Measurements from ENCODE around the gene AGTR2.
"Not testable (repeated sequence)": the region's sequence is repeated elsewhere in the genome, so short reads cannot be mapped to it uniquely, and the experiment has no call there.

The AGTR2 gene, protein sequence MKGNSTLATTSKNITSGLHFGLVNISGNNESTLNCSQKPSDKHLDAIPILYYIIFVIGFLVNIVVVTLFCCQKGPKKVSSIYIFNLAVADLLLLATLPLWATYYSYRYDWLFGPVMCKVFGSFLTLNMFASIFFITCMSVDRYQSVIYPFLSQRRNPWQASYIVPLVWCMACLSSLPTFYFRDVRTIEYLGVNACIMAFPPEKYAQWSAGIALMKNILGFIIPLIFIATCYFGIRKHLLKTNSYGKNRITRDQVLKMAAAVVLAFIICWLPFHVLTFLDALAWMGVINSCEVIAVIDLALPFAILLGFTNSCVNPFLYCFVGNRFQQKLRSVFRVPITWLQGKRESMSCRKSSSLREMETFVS

DNA sequence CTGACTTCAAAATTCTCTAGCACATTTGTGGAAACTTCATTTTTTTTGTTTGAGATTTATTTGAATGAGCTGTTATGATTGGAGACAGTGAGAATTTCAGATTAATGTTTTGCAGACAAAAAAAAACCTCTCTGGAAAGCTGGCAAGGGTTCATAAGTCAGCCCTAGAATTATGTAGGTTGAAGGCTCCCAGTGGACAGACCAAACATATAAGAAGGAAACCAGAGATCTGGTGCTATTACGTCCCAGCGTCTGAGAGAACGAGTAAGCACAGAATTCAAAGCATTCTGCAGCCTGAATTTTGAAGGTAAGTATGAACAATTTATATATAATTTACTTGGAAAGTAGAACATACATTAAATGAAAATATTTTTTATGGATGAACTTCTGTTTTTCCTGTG lies at the start of gene AGTR2:
TSS of gene AGTR2 (plus strand) at position 234 of the 400 bp plus-strand sequence. CDS start 1,537 bp downstream, outside the sequence.
- DNase-seq: no peak

DNA sequence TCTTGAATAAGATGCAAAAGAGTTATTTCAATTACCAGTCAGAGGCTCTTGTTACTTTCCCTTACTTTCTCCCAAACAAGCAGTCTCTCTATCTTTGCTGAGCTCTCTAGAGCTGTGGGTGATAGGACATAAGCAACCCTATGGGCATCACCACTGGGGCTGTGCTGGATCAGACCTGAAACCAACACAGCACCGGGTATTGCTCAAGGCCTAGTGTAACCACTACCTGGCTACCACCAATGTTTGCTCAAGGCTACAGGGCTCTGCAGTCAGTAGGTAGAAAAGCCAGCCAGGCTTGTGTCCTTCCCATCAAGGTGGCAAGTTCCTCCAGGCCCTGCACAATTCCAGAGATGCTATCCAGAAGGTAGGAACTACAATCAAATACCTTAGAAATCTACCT lies 35.3 kb upstream of the AGTR2 start:
- no peak for DNase-seq

DNA sequence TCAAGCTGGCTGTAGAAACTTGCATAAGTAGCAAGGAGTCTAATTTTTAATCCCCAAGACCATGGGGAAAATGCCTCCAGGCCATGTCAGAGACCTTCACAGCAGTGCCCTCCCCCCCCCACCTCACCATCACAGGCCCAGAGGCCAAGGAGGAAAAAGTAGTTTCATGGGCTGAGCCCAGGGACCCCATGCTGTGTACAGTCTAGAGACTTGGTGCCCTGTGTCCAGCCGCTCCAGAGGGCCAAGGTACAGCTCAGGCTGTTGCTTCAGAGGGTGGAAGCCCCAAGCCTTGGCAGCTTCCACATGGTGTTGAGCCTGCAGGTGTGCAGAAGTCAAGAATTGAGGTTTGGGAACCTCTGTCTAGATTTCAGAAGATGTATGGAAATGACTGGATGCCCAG lies 29.3 kb upstream of the AGTR2 start:
- not testable (repeated sequence) for DNase-seq

DNA sequence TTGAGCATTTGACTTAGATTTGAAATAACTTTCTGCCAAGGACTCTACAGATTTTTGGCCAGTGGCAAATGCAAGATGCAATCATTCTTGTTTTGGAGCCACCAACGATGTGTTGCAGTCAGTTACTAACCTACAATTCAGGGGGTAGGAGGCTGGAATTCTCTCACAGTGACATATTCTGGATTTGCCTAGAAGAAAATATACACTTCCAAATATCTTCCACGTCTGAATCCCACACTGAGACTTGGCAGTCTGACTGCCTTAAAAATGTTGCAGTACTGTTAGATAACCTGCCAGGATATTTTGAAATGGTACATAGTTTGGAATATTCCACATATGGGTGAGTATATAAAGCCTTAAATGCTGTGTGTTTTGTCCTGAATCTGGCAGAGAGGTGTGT lies 27.6 kb upstream of the AGTR2 start:
- no peak for DNase-seq

DNA sequence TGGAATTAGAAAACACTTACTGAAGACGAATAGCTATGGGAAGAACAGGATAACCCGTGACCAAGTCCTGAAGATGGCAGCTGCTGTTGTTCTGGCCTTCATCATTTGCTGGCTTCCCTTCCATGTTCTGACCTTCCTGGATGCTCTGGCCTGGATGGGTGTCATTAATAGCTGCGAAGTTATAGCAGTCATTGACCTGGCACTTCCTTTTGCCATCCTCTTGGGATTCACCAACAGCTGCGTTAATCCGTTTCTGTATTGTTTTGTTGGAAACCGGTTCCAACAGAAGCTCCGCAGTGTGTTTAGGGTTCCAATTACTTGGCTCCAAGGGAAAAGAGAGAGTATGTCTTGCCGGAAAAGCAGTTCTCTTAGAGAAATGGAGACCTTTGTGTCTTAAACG lies 2.4 kb downstream of the AGTR2 start:
- DNase-seq: no peak

DNA sequence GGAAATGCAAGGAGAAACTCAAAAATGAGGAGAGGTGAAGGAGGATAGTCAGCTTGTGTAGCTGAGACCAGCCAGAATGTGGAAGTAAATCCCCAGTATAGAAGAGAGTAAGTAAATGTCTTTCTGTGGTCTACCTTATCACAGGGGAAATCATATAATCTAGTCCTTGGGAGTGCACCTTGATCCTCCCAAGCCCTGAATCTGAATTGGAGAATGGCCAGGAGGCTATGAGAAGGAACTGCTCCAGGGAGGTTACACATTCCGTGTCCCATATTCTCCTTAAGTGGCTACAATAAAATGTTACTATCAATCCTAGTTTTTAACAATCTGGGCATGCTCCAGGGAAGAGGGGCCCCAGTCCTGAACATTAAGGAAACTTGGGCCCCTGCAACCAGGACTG lies 10.8 kb downstream of the AGTR2 start:
- DNase-seq: no peak

DNA sequence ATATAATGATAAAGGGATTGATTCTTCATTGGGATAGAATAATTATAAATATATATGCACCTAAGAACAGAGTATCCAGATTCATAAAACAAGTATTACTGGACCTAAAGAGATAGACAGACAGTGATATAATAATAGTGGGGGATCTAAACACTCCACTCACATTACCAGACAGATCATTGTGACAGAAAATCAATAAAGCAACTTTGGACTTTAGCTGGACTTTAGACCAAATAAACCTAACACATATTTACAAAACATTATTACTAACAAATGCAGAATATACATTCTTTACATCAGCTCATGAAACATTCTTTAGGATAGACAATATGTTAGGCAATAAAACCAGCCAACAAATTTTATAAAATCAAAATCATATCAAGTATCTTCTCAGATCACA lies 14.6 kb downstream of the AGTR2 start:
- no peak for DNase-seq

DNA sequence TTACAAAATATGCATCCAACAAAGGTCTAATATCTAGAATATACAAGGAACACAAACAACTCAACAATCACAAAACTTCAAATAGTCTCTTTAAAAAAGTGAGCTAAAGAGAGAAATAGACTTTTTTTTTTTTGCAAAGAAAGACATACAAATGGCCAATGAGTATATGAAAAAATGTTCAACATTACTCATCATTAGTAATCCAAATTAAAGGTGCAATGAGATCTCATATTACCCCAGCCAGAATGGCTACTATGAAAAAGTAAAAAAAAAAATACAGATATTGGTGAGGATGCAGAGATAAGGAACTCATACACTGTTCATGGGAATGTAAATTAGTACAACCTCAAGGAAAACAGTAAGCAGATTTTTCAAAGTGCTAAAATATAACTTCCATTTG lies 24.1 kb downstream of the AGTR2 start:
- DNase-seq: no peak

DNA sequence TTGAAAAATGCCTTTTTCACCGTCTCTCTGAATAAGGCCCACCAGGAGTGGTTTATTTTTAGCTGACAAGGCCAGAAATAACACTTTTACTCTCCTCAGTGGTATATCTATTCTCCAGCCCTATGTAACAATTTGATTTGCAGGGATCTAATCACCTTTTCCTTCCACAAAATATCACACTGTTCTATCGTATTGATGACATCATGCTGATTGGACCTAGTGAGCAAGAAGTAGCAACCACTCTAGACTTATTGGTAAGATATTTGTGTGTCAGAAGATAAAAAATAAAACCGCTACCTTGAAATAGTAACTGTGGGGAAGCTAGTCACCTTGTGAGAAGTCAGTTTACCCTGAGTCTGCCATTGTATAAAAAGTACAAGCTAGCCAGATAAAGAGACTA lies 27.7 kb downstream of the AGTR2 start:
- DNase-seq: no peak

DNA sequence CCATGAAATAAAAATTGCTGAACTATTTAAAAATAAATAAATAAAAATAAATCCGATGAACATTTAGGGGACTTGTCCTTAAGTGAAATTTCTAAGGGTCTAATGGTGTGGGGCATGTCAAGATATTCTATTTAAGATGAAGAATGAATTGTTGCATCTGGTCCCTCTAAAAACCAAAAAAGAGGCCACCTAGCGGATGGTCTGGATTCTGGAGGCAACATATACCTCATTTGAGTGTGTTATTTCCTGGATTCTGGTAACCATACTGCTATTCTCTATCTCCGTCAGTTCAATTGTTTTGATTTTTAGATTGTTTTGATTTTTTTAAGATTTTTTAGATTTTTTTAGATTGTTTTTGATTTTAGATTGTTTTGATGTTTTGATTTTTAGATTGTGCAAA lies 28.3 kb downstream of the AGTR2 start:
- DNase-seq: peak; percentile 4

DNA sequence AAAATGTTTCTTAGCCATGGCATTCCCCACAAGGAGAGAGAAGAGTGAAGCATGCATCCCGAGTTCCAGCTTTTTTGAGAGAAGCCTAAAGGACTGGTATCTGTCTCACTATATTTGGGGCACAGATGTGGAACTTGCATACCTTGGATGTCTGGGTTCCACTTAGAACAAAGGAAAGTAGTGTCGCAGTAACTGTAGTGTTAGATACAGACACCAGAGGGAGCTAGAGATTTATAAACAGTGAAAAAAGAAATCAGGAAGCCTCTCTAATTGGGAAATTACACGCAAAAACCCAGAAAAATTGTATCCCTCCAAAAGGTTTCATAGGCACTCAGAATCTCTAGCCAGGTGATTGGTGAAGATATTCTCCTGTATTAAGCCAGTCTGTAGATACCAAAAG lies 34.4 kb downstream of the AGTR2 start:
- peak; percentile 1 for DNase-seq

DNA sequence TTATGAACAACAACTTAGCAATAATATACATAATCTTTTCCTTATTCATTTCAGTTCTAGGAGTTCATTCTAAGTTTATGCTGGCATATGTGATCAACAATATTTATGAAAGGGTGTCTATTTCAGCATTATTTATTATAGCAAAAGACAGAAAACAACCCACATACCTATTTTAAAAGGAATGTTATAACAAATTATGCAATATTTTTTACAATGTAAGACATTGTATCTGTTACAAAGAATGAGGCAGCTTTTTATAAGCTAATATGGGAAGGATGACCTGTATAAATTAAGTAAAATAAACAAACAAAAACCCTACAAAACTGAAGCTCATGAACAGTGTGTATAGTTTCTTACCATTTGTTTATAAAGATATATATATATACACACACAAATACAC lies 42.7 kb downstream of the AGTR2 start:
- DNase-seq: no peak

DNA sequence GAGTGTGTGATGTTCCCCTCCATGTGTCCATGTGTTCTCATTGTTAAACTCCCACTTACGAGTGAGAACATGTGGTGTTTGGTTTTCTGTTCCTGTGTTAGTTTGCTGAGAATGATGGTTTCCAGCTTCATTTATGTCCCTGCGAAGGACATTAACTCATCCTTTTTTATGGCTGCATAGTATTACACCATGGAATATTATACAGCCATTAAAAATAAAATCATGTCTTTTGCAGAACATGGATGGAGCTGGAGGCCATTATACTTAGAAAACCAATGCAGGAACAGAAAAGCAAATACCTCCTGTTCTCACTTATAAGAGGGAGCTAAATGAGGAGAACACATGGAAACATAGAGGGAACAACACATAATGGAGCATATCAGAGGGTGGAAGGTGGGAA lies 46.5 kb downstream of the AGTR2 start:
- not testable (repeated sequence) for DNase-seq

All from NCI-H146 (cell line).